ENCODE measurements around the gene PARD3.

PARD3 gene

GRCh38 chr10:34778237-34778636, 36.9 kb downstream of the PARD3 start:
- DNase-seq (ENCODE audit: low read depth): no peak
- H3K4me3 ChIP-seq (ENCODE audit: low read depth, low read length): no peak overlapping the region

GRCh38 chr10:34776090-34776690, 38.9 kb downstream of the PARD3 start:
- TF ChIP-seq CTCF (IDR thresholded peaks at IDR 0.05; ENCODE audit: low read depth, low read length, missing control alignments): no peak
- H3K4me3 ChIP-seq (ENCODE audit: low read depth, low read length): no peak overlapping the region
- no peak for DNase-seq (ENCODE audit: low read depth)

More at GRCh38 chr10:34778237-34778636, 36.9 kb downstream of the PARD3 start:
- no peak for TF ChIP-seq CTCF (IDR thresholded peaks at IDR 0.05; ENCODE audit: low read depth, low read length, missing control alignments)

GRCh38 chr10:34775044-34775637, 40.0 kb downstream of the PARD3 start:
- no peak for TF ChIP-seq CTCF (IDR thresholded peaks at IDR 0.05; ENCODE audit: low read depth, low read length, missing control alignments)
- no peak for DNase-seq (ENCODE audit: low read depth)
- no peak overlapping the region for H3K4me3 ChIP-seq (ENCODE audit: low read depth, low read length)

GRCh38 chr10:34773636-34774630, 41.2 kb downstream of the PARD3 start:
- H3K4me3 ChIP-seq (ENCODE audit: low read depth, low read length): no peak overlapping the region
- no peak for TF ChIP-seq CTCF (IDR thresholded peaks at IDR 0.05; ENCODE audit: low read depth, low read length, missing control alignments)
- no peak for DNase-seq (ENCODE audit: low read depth)

GRCh38 chr10:34771525-34771924, 43.6 kb downstream of the PARD3 start:
- TF ChIP-seq CTCF (IDR thresholded peaks at IDR 0.05; ENCODE audit: low read depth, low read length, missing control alignments): no peak
- no peak overlapping the region for H3K4me3 ChIP-seq (ENCODE audit: low read depth, low read length)
- no peak for DNase-seq (ENCODE audit: low read depth)

- no peak for DNase-seq (ENCODE audit: low read depth)
- TF ChIP-seq CTCF (IDR thresholded peaks at IDR 0.05; ENCODE audit: low read depth, low read length, missing control alignments): no peak
- H3K4me3 ChIP-seq (ENCODE audit: low read depth, low read length): no peak overlapping the region
Measured at GRCh38 chr10:34771106-34771505, 44.0 kb downstream of the PARD3 start.

Measured in GM12864 (cell line).